ENCODE data around the gene HOXD11.

The HOXD11 gene

DNA sequence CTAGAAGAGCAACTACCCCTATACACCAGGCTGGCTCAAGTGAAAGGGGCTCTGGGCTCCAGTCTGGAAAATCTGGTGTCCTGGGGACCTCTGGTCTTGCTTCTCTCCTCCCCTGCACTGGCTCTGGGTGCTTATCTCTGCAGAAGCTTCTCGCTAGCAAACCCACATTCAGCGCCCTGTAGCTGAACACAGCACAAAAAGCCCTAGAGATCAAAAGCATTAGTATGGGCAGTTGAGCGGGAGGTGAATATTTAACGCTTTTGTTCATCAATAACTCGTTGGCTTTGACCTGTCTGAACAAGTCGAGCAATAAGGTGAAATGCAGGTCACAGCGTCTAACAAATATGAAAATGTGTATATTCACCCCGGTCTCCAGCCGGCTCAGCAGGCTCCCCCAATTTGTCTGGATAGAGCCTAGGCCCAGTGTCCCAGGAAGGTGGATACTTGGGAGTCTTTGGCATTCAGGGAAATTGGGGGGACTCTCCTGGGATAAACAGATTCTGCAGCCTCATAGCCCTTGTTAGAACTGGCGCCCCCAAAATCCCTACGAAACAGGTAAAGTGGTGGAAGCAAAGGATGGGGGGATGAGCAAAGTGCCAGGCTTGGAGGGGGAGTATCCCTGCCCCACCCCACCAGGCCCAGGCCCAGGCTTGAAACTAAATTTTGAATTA is 41.8 kb downstream of the HOXD11 start:
- DNase-seq (ENCODE audit: low spot score): no peak
- CTCF ChIA-PET: interaction anchor here (1.1 kb wide), 1 partner anchor 13 kb away, joined by 3 read pairs; no protein-coding TSS in a partner anchor

DNA sequence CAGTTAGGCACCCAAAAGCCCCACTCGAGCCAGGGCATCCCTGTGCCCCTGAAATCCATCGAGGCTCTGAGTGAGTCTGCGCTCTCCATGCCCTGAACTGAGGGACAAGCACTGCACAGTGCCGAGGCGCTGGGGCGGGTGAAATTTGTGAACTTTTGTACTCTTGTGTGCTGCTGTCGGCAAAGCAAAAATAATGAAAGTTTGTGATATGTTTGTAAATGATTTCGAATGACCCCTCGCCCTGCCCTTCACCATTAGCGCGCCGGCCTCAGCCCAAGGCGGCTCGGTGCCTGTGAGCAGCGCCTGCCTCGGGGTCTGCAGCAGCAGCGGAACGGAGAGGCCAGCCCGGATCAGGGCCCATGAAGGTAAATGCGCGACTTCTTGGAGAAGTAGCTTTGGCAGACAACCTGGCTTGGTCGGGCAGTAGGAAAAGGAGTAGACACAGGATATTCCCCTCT is 42.4 kb downstream of the HOXD11 start:
- ChIA-PET CTCF (no interaction called here), POLR2A (ENCODE audit: low non-redundant PET) (no interaction called here)
- H3K27ac ChIP-seq: no peak overlapping the region
- DNase-seq (ENCODE audit: low spot score): no peak
- TF ChIP-seq, protein P1, sequence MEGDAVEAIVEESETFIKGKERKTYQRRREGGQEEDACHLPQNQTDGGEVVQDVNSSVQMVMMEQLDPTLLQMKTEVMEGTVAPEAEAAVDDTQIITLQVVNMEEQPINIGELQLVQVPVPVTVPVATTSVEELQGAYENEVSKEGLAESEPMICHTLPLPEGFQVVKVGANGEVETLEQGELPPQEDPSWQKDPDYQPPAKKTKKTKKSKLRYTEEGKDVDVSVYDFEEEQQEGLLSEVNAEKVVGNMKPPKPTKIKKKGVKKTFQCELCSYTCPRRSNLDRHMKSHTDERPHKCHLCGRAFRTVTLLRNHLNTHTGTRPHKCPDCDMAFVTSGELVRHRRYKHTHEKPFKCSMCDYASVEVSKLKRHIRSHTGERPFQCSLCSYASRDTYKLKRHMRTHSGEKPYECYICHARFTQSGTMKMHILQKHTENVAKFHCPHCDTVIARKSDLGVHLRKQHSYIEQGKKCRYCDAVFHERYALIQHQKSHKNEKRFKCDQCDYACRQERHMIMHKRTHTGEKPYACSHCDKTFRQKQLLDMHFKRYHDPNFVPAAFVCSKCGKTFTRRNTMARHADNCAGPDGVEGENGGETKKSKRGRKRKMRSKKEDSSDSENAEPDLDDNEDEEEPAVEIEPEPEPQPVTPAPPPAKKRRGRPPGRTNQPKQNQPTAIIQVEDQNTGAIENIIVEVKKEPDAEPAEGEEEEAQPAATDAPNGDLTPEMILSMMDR (conservative IDR thresholded peaks at IDR 0.05; ENCODE audit: low read depth): no peak

More for the DNA sequence above, 41.8 kb downstream of the HOXD11 start:
- POLR2A ChIA-PET (ENCODE audit: low non-redundant PET): no interaction called here
- TF ChIP-seq, protein P1 (conservative IDR thresholded peaks at IDR 0.05; ENCODE audit: low read depth): no peak
- no peak overlapping the region for H3K27ac ChIP-seq

DNA sequence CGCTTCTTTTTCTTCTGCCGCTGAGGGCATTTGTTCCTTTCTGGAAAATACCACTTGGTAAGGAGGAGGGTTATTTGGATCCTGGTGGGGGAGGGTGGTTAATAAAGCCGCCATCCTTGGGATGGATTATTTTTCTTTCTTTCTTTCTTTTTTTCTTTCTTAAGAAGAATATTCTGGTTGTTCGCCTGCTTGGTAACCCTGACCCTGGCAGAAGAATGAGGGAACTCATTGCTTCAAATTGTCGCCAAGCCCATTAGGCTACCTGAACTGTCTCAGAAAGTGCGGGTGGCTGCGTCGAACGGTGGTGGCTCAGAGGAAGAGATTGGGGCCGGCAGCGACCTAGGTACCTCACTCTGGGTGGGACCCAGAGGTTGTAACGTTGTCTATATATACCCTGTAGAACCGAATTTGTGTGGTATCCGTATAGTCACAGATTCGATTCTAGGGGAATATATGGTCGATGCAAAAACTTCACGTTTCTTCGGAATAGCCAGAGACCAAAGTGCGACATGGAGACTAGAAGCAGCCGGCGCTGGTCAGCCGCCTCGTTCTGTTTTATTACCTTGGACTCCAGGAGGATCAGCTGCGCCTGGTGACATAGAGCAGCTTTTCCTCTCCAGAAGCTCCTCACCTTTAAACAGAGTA is 43.0 kb downstream of the HOXD11 start:
- TF ChIP-seq, protein P1 (conservative IDR thresholded peaks at IDR 0.05; ENCODE audit: low read depth): no peak
- CTCF ChIA-PET: no interaction called here
- H3K27ac ChIP-seq: no peak overlapping the region
- no peak for DNase-seq (ENCODE audit: low spot score)
- POLR2A ChIA-PET (ENCODE audit: low non-redundant PET): no interaction called here

DNA sequence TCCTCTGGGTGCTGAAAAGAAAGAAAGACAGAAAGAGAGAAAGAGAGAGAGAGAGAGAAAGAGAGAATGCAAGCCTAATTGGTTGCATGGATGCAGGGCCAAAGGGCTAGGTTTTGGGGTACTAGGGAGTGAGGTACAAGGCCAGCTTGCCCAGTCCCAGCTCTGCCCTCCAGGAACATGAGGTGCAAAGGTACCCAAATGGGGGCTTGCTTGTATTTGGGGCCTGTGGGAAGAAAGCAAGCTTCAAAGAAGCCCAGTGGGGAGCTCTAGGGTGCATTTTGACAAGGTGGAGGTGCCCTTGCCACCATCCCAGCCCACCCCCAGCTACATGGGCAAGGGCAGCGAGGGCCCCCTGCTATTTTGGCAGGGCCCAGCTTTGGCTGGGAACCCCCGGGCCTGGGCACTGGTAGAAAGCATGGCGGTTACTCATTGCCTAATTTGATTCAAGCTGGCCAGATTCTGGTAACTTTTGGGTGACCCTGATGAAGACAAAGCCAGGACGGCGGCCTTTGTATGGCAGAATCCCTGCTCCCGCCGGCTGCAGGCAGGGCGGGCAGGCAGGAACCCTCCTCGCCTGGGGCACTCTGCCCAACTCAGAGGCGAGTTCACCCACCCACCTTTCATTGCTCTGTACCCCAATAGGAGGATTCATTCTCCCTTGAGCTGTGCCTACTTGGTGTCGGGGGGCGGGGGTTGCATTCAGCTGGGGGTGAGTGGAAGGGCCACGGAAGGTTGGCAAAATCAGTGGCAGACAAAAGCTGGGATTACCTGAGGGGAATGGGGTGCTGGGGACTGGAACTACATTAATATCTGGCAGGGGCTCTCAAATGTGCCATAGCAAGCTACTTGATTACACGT is 43.7 kb downstream of the HOXD11 start:
- ChIA-PET CTCF (interaction anchor here (0.6 kb wide), 1 partner anchor 1654 kb away, joined by 3 read pairs; no protein-coding TSS in a partner anchor), POLR2A (ENCODE audit: low non-redundant PET) (no interaction called here)
- TF ChIP-seq, protein P1 (conservative IDR thresholded peaks at IDR 0.05; ENCODE audit: low read depth): no peak
- no peak for DNase-seq (ENCODE audit: low spot score)
- H3K27ac ChIP-seq: no peak overlapping the region

DNA sequence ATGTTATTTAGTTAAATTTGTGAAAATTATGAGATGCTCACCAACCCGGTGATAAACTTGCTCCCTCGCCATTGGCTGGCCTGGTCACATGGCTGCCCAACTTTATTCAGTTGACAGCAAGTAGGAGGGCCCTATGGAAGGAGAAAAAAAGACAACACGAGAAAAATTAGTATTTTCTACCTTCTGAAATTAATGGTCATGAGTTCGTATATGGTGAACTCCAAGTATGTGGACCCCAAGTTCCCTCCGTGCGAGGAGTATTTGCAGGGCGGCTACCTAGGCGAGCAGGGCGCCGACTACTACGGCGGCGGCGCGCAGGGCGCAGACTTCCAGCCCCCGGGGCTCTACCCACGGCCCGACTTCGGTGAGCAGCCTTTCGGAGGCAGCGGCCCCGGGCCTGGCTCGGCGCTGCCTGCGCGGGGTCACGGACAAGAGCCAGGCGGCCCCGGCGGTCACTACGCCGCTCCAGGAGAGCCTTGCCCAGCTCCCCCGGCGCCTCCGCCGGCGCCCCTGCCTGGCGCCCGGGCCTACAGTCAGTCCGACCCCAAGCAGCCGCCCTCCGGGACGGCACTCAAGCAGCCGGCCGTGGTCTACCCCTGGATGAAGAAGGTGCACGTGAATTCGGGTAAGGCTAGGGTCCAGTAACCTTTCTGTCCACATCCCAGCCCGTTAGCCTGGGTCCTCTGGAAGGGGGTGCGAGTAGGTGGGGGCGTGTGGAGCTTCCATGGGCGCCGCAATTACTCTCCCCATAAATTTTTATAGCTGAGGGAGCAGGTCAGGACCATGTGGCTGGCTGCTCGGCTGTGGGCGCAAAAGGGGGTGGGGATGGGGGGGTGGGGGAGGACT is 44.6 kb downstream of the HOXD11 start, which contains the start of gene HOXD4:
Gene HOXD4, plus strand, starts transcription at position 109 of the 846 bp plus-strand sequence. Its CDS starts 84 bp downstream, at position 193.
- ChIA-PET CTCF (interaction anchor here (0.6 kb wide), 1 partner anchor 1655 kb away, joined by 3 read pairs; no protein-coding TSS in a partner anchor), POLR2A (ENCODE audit: low non-redundant PET) (no interaction called here)
- TF ChIP-seq, protein P1 (conservative IDR thresholded peaks at IDR 0.05; ENCODE audit: low read depth): no peak
- H3K27ac ChIP-seq: no peak within 1 kb of the TSS
- DNase-seq (ENCODE audit: low spot score): no peak

All from RWPE1 (cell line).